ENCODE measurements around the gene SLC38A9. TPM values are rescaled to one million over a fixed set of nuclear protein-coding genes. Genes with fewer than 3 reads are reported as not detected.

Gene SLC38A9

Small RNA genes within 50 kb of the gene (small RNA-seq; reads per million reads assigned to genes)
- not detected for gene AC016632.1 (ENCODE audit: insufficient read depth)
